Activated CD4-positive, CD25-positive, alpha-beta regulatory T cell (primary cell): Measurements from ENCODE around the gene LGI2.
"Not testable (repeated sequence)": the region's sequence is repeated elsewhere in the genome, so short reads cannot be mapped to it uniquely, and the experiment has no call there.

Source experiments
- DNase-seq, 4 experiments: peaks; one replicate each; lab custom pipeline; 2025; lab: John Stamatoyannopoulos, UW

LGI2 gene

DNA sequence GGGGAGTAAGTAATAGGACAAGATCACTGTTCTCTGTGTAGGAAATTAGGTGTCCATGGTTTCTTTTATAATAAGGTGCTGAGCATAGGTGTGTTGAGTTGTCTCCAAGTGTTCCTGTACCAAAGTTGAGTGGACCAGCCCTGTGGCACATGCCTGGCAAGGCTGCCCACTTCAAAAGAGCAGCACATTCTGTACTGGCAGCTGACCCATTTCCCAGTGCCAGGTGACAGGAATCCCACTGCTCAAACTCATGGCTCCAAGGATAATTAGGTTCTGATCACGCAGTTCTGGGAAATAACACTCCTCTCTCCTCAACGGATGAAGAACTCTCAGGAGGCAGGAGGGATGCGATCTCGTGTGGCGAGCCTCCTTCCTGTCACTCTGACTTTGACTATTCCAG lies 12.8 kb upstream of the LGI2 start:
- DNase-seq, result no peak

DNA sequence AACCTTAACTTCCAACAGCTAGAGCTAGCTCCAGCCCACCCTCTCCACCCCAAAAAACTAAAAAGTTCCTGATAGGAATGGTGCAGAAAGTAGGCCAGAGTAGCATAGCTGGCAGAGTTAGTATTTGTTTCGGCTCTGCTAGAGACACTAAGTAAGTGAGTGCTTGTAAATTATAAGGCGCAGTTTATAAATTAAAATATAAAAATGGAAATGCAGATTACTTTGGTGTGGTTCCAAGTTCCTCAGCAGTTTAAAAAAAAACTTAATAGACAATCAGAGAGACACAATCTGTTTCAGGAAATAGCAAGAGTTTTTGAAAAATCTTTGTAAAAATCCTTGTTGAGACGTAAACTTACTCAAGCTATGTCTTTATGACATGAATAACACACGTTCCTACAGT lies 2.8 kb upstream of the LGI2 start:
- no peak for DNase-seq

DNA sequence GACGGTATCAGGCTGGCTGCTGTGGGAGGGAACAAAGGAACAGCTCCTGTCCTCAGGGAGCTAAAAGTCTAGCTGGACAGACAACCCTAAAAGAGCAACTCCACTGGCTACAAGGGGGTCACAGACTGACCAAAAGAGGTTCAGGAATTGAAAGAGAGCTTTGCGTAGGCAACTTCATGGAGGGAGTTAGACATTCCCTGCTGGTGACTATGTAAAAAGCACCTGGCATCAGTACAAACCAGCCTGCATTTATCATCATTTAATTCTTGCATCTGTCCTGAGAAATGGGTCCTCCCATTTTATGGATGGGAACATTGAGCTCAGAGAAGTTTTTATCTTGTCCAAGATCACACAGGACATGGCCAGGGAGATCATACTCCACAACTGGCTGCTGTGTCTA lies 1.4 kb upstream of the LGI2 start:
- DNase-seq, result no peak

DNA sequence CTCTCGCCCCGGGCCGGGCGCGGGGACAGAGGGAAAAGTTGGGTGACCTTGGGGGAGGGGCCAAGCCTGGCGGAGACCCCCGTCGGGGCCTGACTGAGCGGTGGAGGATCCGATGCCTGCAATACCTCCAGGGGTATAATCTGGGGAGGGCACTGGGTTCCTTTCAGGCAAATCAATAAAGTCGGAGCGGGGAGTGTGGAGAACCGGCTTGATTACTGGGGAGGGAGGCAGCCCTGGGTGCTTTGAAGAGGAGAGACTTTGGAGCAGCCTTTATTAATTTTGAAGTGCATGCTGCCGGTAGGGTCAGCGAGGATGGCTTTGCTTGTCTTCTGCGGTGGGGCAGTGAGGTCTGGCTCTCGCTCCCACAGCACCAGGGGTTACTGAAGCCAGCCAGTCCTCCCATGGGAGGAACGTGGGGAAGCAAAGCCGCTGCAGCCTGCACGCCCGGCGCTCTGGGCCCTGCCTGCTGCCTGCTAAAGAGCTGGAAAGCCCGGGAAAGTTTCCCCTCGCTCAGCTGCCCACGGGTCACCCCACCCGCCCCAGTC lies 403 bp upstream of the LGI2 start:
- DNase-seq, result no peak

DNA sequence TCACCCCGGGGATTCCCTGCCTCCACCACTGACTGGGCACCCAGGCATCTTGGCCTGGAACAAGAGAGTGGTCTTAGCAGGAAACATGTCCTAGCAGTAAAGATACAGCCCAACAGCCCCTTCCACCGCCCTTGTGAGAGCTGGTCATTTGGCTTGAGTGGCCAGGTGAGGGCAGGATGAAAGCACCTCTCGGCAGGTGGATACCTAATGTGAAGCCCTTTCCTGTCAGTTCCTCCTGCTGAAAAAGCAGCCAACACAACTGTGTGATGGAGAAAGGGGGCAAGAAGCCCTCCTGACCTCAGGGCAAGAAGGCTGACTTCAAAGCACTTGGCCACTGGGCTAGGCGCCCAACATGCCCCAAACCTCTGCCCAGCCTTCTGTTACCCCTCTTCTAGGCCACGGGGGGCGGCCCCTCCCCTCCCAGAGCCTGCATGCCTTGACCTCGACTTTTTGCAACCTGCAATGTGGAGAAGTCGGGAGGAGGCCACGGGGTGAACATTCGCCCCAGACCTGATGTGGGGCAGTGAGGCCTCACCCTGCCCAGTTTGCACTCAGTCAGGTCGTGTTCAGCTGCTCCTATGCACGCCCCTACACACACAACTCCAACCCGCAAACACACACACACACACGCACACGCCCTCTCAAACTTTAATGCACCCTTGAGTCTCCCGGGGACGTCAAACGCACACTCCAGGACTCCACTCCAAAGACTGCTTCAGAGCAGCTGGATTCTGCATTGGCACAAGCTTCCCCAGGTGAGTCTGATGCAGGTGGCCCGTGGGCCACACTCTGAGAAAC lies 1.1 kb downstream of the LGI2 start:
- DNase-seq, result no peak

DNA sequence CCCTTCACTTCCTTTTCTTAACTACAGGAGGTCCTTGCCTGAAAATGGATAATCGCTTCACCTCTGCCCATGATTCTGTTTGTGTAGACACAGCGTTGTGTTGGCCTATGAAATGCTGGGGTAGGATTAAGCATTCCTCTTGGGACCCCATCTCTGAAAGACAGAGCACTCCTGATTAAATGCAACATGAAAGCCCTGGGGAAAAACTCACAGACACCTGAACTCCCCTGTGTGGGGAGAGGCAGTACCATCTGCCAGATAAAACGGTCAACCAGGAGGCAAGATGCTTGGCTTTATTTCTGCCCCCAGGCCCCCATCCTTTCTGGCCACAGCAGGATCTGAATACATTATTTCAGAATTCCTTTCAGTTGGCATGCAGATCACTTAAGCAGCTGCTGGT lies 1.9 kb downstream of the LGI2 start:
- no peak for DNase-seq

DNA sequence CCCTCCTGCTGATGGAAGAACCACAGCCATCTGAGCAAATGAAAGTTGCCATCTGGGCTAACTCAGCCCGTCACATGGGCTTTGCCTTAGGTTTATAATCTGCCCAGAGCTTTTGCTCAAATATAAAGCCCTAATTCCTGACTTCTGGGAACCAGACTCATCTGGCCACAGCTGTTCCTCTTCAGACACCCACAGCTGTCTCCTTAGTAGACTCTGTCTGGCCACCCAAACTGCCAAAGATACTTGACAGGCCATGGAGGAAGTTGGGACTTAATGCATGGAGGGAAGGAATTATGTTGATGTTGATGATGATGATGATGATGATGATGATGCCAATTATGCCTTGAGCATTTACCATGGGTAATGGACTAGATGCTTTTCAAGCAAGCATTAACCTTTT lies 8.0 kb downstream of the LGI2 start:
- no peak for DNase-seq

DNA sequence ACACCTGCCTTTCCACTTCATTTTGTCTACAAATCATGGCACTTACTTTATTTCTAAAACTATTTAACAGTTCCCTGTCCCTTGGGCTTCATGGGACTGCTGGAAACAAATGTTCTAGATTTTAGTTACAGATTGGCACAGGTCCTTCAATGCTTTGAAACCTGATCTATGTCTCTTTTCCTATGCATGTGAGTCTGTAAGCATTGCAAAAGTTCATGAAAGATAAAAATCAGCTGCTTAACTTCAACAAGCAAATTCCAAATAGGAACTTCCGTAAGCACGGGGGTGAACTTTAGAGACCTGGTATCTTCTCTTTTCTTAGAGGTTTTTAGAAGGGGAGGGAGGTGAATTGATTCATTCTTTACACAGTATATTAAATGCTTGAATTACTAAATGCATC lies 9.5 kb downstream of the LGI2 start:
- no peak for DNase-seq

DNA sequence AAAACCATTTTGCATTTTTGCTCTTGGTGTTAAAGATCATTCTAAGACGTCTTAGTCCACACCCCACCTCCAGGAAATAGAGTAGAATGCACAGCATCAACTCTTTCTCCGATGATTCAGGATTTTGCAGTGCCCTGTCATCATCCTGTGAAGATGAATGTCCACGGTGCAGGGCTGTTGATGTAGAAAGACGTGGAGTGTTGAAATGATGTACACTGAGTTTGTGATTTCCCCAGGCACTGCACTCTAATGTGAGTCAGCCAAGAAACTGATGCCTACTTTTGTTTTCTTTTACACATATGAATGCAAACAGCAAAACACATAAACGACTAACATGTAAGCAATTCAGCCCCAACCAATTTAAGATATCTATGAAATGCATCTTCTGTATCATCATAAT lies 10.5 kb downstream of the LGI2 start:
- DNase-seq, result no peak

DNA sequence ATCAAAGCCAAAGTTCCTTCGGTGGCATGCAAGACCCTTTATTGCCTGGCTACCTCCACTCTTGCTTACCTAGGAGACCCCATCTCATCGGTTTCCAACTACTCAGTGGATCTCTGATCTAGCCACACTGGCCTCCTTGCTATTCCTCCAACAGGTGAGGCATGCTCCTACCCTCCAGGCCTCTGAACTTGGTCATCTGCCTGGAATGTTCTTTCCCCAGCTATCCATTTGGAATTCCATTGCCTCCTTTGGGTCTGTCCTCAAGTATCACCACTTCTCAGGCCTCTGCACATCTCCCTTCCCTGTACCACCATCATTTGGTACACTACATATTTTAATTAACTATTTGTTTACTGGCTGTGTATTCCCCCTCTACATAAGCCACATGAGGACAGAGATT lies 11.2 kb downstream of the LGI2 start:
- DNase-seq, result no peak

DNA sequence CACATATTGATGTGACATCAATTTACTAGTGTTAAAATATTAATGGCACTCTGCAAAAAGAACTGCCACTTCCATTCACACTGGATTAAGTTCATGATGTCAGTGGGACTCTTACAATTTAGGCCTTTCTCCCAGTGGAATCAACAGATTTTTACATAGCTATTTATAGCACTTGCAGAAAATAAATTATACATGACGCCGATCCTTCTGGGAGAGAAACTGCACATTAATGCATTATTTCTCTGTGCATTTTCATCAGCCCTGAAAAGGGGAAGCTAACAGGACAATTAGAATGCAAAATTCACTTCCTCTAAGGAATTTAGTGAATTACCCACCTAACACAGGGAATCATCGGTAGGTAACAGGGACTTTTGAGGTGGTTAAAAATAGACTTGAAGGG lies 15.7 kb downstream of the LGI2 start:
- DNase-seq, result no peak

DNA sequence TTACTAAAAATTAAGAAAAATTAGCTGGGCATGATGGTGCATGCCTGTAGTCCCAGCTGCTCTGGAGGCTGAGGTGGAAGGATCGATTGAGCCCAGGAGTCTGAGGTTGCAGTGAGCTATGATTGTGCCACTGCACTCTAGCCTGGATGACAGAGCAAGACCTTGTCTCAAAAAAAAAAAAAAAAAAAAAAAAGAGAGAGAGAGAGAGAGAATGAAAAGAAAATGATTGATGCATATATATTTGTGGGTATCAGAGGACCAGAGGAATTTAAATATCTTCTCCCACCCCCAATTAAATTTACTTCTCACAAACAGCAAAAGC lies 16.1 kb downstream of the LGI2 start:
- DNase-seq, result not testable (repeated sequence)

DNA sequence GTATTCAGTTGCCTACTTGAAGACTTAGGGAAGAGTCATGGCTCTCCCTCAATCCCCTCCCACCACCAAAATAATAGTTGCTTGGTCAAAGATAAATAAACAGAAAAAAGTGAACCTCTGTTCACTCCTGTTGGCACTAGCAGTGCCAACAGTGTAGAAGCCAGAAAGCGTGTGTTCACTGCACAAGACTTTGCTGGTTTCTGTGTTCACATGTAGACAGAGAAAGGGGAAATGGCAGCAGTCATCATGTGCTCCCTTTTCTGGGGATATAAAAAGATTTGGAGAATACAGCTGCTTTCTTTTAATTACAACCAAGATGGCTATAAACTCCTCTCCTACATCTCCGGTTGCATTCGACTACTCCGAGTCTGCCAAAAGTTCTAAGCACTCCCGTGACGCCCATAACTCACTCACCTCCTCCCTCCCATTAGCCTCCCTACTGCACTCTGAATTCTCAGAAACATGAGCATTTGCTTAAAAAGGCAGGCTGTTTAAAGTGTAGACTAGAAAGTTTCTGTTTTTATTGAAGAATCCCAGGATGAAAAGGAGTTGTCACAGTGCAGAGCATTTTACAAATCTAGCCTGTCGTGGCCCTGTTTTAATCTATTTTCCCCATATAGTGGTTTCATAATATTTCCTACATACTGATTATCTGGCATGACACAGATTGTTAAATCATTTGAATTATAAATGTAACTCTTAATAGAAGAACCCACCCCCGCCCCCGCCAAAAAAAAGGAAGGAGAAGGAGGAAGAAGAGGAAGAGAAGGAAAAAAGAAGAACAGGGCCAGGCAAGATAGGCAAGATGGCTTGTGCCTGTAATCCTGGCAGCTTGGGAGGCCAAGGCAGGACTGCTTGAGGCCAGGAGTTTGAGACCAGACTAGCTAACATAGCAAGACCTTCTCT lies 16.7 kb downstream of the LGI2 start:
- DNase-seq, result no peak

DNA sequence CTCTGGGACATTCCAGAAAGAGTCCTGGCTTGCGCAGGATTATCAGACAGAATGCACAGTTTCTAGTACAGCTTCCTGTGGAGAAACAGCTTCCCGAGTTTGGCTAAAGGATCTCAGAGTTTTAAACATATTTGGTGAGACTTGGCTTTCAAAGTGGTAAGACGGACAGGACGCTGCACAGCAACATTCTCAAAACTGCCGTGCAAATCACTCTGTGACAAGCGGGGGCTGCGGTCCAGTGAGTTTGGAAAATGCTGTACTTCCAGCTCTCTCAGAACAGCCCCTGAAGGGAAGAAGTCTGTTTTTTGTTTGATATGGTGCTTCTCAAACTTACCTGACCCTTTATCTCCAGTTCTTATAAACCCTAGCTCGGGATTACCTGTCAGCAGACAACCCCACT lies 18.1 kb downstream of the LGI2 start:
- DNase-seq, result no peak

DNA sequence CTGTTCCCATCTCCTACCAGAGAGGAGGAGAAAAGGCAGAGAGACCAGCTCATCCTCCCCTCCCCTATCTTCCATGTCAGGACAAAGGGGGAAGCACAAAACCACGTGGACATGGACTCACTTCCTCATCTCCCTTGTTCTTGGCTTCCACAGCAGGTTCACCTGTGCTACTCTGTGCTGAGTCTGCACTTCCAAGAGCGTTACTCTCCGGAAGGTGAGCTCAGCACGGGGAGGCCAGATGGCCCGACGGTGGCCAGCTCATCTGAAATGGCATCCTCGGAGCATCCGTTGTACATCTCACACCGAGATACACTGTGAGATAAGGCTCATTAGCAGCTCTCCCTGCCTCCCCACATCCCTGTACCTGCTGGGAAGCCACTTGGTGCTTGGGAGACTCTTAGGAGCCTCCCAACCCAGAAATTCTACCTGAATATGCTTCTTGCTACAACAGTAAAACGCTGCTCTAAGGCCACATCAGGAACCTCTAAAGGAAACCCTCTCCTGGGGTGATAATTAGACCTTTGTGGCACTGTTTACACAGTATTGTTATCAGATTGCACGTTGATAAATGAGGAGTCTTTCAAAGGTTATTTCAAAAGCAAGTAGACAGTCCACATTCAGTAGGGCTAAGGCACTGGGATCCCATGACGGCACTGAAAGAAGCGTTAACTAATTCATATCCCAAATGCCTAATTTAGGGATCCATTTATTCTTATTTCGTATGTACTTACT lies 19.4 kb downstream of the LGI2 start:
- no peak for DNase-seq

DNA sequence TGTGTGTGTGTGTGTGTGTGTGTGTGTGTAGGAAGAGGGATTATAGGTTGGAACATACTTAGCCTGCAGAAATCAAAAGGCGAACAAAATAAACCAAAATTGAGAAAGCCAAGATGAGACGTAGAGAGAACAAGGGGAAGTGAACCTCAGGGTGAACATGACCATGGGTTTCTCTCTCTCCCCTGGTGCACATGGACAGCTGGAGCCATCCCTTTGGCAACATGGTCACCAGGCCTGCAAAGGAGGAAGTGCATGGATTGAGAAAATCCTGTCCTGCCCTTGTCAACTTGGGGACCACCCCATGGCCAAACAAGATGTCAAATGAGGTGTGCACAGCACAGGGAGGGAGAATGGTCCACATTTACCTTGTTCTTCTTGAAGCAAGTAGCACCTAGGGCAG lies 23.1 kb downstream of the LGI2 start:
- DNase-seq, result no peak

DNA sequence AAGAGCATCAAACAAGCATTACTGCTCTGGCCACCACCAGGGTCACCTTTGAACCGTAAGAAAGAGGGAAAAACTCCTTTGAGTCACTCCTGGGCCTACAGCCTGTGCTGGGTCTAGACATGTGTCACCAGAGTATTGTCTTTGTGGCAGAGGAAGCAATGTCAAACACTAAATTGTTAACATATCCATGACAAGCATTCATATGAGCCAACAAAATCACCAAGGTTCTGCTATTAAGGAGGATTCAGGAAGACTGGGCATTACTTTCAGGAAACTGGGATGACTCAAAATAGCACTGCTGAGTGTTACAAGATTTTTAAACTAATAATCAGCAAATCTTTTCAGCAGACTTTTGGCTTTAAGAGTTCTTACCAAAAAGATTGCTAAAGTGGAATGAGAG lies 28.1 kb downstream of the LGI2 start:
- DNase-seq, result no peak

DNA sequence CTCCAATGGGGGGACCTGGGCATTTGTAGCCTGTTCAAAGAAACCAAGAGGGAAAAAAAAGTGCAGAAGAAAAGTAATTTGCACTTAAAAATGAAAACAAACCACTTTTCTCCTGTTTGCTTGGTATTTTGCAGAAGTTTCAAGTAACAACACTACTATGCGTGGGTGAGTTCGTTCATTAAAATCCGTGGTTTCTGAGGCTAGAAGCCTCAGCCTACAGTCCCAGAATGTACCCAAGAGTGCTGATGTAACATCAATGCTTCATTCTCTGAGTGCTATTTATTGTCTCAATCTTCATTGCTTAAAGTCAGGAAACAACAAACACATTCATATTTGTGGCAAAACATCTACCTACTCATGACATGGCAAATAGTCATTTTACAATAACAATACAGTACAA lies 29.2 kb downstream of the LGI2 start:
- DNase-seq, result no peak

DNA sequence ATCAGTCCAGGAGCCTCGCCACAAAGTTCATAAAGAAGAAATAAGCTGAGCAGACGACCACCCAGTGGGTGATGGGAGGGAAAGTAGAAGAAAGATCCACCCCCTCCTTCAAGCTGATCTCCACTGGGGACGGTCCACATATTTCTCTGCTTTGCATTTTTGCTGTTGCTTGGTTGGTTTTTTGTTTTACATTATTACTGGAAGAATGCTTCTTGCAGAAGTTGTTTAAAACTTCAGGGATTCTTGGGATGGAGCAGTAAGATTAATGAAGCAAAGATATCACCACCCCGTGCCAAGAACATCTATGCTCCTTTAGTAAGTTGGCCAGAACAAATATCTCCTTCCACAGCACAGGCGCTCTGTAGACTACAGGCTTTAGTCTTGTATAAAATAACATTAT lies 30.1 kb downstream of the LGI2 start:
- DNase-seq, result no peak

DNA sequence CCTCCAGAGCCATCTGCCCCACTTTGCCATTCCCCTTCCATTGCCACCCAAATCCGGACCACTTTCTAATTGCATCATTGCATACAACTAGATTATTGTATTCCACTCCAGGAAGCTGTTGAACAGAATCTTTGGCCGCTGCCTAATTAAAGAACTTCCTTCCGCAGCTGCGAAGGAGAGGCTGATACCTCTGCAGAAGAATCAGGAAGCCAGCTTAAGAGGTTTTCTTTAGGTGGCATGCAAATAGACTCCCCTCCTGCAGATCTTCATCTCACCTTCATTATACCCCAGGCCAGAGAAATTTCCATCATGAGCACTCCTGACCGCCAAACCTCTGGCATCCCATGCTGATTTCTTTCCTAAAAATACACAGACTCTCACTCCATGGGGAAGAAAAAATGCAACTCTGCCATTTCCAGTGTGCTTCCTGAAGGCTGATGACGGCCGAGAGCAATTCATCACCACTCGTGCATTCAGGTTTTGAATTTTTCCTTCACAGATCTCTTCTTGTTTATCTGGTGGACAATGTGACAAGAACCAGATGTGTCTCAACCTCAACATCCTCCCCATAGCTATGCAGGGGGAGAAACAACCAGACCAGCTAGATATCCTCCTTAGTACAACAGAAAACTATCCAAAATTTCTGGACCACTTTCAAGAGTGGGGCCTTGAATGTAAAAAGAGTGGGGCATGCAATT lies 31.2 kb downstream of the LGI2 start:
- no peak for DNase-seq

DNA sequence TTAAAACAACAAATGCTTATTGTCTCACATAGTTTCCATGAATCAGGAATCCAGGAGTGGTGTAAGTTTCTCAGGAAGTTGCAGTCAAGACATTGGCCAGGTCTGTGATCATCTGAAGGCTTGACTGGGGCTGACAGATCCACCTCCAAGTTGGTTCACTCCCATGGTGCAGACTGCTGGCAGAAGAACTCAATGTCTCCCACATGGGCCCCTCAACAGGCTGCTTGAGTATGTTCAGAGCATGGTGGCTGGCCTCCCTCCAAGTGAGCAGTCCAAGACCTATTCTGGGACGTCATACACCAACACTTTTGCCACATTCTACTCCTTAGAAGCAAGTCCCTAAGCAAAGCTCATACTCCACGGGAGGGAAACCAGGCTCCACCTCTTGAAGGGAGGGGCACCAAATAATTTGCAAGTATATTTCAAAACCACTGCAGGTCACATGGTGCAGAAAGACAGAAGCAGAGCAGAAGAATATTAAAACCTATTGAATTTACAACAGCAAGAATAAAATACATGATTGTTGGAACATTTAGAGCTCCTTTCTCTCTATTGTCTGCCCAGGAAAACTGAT lies 35.3 kb downstream of the LGI2 start:
- no peak for DNase-seq
